Stimulated activated CD4-positive, alpha-beta T cell treated with anti-CD3 and anti-CD28 coated beads, Interleukin-4, amount 100 ng/mL, for 24 hours (primary cell): ENCODE data around the gene SUOX.
"Not testable (repeated sequence)": the region's sequence is repeated elsewhere in the genome, so short reads cannot be mapped to it uniquely, and the experiment has no call there.

Experiments
- DNase-seq: peaks from one replicate; pipeline ENCODE4 v3.0.0-alpha.2; 2020

Gene SUOX

DNA sequence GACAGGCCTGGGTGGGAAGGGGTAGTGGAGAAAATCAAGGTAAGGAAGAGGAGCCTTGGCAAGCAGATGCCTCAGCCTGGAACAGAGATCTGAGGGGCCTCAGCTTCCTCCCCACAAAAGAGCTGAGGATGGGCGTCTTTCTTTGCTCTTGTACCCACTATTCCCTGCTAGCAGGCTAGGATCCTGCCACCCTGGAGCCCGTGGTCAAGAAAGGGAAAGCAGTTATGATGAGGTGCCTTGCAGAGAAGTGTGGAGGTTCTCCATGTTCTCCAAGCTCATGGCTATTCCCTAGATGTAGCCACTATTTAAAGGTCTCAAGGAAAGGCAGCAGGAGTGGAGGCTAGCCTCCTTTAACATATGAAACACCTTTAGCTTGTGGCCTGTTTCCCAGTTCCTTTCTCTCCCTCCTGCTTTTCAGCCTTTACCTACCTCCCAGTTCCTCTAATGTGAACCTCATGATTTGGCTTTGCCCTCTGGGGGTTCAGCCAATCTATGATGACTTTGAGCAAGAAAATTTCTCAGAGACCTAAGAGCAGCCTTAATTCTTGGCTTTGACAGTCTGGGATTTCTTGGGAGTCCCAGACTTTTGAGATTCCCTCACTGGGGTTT is 24.9 kb downstream of the SUOX start:
- DNase-seq = no peak

DNA sequence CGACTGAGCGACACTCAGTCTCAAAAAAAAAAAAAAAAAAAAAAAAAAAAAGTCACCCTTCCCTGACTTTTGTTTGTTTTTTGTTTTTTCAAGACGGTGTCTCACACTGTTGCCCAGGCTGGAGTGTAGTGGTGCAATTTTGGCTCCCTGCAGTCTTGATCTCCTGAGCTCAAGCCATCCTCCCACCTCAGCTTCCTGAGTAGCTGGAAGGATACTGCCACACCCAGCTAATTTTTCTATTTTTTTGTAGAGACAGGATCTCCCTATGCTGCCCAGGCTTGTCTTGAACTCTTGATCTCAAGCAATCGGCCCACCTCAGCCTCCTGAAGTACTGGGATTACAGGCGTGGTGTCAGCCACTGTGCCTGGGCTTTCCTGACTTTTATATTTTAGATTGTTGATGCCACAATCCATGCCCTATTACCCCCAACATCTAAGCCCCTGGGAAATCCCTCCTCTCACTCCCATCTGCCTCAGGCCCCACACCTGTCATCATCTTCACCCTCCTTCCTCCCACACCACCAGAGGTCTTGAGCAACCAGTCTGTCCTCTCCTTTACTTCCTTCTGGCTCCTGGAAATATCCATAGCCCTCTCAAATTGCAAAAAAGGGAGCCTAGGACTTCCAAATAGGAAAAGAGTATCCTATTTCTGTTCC is 31.6 kb downstream of the SUOX start:
- no peak for DNase-seq

DNA sequence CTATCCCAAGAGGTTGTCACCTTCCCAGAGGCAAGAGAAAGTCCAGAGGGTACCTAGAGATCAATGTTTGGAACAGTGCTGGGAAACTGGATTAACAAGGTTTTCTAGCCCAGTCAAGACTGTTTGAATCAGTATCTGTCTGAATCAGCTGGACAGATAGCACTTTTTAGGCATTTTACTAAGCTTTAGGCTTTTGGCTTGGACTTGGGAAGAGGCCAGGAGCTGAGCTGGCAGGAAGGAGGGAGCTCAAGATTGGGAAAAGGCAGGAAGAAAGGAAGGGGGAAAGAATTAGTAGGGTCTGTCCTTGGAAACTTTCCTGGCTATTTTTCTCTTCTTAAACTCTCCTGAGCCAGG is 32.1 kb downstream of the SUOX start:
- DNase-seq = no peak

DNA sequence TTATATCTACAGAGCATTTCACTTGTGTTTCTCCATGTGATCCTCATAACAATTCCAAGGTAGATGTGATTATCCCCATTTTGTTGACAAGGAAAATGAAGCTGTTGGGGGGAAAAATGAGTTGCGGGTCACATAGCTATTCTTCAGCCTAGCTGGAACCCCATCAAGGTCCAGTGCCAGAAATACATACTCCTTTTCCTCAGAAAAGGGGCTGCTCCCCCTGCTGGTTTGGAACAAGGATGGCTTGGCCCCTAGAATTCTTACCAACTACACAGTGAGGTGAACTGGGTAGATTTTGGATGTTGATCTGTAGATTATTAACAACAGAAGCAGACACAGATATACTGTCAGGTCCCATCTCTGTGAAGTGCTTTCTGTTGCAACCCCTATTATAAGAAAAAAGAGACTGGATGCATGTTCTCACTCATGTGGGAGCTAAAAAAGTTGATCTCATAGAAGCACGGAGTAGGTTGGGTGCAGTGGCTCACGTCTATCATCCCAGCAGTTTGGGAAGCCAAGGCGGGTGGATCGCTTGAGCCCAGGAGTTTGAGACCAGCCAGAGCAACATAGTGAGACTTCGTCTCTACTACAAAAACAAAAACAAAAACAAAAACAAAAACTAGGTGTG is 32.7 kb downstream of the SUOX start:
- DNase-seq = peak; percentile 51

DNA sequence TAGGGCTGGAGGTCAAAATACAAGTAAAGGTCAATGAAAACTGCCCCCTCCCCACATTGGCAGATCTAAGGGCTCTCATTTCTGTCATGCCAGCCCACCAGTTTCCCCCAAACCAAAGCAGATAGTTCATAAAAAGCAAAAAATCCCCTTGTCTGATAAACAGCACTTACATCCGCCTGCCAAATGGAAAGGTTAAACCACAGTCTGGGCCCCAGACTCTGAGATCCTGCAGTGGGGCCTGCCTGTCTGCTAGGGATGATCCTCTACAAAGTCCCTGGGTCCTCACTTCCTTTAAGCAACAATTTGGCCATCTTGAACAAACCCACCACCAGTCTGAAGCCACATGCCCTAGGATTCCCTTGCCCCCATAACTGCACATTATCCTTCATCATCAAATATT is 34.9 kb downstream of the SUOX start:
- no peak for DNase-seq

DNA sequence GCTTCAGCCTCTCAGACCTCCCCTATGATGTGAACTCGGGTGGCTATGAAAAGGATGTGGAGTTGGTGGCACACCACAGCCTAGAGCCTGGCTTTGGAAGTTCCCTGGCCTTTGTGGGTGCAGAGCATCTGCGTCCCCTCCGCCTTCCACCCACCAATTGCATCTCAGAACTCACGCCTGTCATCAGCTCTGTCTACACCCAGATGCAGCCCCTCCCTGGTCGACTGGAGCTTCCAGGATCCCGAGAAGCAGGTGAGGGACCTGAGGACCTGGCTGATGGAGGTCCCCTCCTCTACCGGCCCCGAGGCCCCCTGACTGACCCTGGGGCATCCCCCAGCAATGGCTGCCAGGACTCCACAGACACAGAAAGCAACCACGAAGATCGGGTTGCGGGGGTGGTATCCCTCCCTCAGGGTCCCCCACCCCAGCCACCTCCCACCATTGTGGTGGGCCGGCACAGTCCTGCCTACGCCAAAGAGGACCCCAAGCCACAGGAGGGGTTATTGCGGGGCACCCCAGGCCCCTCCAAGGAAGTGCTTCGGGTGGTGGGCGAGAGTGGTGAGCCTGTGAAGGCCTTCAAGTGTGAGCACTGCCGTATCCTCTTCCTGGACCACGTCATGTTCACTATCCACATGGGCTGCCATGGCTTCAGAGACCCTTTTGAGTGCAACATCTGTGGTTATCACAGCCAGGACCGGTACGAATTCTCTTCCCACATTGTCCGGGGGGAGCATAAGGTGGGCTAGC is 37.7 kb downstream of the SUOX start:
- no peak for DNase-seq

DNA sequence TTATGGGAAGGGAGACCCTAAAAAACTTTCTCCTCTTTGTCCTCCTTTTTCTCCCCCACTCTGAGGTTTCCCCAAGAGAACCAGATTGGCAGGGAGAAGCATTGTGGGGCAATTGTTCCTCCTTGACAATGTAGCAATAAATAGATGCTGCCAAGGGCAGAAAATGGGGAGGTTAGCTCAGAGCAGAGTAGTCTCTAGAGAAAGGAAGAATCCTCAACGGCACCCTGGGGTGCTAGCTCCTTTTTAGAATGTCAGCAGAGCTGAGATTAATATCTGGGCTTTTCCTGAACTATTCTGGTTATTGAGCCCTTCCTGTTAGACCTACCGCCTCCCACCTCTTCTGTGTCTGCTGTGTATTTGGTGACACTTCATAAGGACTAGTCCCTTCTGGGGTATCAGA is 40.1 kb downstream of the SUOX start:
- no peak for DNase-seq

DNA sequence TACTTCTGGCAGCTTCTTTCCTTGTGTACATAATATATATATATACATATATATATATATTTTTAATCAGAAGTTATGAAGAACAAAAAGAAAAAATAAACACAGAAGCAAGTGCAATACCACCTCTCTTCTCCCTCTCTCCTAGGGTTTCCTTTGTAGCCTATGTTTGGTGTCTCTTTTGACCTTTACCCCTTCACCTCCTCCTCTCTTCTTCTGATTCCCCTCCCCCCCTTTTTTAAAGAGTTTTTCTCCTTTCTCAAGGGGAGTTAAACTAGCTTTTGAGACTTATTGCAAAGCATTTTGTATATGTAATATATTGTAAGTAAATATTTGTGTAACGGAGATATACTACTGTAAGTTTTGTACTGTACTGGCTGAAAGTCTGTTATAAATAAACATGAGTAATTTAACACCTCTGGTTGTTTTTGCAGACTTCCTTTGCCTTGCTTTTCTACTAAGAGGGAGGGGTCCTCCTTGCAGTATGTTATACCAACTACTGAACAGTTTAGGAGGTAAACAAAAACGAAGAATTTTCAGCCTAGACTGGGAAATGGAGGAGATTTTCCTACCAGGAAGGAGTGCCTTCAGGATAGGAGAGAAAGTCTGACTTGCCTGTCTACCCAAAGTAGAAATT is 41.1 kb downstream of the SUOX start:
- DNase-seq = no peak

DNA sequence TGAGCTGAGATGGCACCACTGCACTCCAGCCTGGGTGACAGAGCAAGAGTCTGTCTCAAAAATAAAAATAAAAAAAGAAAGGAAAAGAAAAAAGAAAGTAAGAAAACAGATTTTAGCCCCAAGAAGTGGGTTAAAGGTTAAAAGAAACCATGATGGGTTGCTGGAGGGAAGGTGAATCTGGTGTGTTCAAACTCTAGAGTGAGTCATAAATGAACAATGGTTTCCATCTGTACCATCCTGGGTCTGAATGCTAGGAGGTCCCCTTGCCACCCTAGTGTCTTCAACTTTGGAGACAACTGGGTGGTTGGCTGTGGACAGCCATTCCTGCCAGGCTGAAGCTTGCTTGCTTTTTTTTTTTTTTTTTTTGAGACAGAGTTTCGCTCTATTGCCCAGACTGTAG is 43.1 kb downstream of the SUOX start:
- DNase-seq = peak; percentile 35

DNA sequence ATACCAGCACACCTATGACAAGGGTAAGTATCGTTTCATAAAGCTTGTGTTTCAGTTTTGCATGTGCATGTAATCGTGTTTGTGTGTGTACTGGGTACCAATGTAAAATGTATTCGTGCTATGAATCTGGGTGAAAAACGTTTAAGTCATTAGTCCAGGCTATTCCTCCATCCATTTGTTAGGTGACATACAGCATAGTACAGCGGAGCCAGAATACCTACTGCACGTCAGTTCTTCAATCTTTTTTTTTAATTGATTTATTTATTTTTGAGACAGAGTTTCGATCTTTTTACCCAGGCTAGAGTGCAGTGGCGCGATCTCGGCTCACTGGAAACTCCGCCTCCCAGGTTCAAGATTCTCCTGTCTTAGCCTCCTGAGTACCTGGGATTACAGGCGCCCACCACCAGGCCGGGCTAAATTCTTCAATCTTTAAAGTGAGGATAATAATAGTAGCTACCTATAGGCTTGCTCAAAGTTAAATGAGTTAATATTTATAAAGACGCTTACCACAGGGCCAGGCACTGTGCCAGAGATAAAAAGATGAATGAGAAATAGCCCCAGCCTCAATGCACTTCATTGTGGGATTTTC is 44.0 kb downstream of the SUOX start:
- no peak for DNase-seq

DNA sequence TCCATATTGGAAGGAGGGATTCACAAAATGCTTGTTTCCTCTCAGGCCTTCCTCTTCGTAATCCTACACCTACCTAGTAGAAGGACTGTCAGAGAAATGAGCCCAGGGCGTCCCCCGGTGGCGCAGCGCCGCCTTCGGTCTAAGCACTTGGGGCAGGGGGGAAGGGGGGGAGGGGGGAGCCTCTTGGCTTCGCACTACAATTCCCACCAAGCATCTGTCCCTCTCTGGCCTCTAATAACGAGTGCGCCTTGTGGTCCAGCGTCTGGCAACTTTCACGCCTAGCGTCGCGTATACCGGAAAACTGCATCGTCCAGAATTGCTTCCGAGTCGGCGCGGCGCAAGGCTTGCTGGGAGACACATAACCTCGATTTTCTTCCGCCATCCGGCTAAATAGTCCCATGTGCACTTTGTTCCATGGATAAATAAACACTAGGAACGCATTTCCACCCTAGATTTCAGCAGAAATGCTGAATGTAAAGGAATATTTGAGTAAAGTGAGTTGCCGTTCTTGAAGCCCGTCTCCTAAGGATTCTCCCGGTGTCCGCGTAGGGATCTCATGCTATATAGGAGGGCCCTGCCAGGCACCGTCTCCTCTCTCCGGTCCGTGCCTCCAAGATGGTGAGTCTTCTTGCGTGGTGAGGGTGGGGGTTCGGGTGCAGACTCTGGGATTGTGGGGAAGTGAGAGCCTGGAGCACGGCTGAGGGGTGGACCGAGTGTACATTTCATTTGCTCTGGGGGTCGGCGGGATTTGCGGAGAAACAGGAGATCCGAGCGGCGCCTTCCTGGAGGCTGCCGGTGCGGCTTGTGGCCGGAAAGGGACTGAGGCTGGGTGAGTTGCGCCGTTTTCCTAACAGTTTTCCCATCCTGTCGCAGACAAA is 44.7 kb downstream of the SUOX start, which contains the start of gene RPS26:
RPS26 (plus strand) TSS at position 367 of the 878 bp plus-strand sequence; CDS start at position 616, 249 bp downstream.
- DNase-seq = peak; percentile 93

DNA sequence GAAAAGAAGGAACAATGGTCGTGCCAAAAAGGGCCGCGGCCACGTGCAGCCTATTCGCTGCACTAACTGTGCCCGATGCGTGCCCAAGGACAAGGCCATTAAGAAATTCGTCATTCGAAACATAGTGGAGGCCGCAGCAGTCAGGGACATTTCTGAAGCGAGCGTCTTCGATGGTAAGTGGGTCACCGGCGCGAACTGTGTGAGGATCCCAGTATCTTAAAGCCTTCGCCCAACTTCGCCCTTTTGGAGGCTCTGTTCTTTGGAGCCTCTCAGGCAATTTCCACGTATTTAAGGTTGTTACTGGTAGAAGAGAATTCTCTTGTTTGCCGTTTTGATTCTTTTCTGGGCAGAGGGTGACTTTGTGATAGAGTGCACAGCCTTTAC is 45.3 kb downstream of the SUOX start:
- DNase-seq = not testable (repeated sequence)

DNA sequence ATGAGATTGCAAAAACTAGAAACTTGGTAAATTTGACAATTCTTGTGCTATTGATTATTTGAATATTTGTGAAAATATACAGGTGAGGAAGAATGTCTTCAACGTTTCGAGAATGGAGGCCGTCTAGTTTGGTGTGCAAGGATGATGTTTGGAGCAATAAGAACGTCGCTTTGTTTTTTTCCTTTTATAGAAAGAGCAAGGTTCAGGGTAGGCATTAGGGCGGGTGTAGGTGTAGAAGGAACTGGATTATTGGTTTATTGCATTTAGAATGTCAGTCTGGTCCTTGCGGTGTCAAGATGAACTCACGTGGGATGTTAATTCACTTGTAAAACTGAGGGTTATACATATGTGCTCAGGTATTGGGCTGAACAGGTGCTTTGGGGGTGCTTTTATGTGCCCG is 45.8 kb downstream of the SUOX start:
- DNase-seq = no peak

DNA sequence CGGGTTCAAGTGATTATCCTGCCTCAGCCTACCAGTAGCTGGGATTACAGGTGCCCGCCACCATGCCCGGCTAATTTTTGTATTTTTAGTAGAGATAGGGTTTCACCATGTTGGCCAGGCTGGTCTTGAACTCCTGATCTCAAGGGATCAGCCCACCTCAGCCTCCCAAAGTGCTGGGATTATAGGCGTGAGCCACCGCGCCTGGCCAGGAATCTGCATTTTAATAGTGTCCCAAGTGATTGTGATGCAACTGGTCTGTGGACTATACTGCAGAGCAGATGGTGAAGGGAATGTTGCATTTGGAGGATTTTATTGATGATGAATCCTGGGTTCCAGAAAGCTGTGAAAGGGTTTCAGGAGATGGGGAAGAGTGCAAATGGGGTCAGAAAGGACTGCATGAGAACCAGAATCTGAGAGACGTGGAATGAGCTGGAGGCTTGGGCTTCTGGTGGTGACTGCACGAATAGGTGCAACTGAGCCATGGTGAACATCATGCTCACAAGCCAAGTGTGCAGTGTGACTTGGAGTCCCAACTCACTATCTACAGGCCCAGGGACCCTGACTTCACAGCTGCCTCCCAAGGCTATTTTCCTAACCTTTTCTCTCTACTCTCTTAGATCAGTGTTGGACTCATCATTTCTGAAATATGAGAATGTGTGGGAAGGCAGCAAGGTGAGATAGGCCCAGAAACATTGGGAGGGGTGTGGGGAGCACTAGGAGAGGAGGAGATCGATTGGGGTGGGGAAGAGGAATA is 49.1 kb downstream of the SUOX start:
- no peak for DNase-seq

DNA sequence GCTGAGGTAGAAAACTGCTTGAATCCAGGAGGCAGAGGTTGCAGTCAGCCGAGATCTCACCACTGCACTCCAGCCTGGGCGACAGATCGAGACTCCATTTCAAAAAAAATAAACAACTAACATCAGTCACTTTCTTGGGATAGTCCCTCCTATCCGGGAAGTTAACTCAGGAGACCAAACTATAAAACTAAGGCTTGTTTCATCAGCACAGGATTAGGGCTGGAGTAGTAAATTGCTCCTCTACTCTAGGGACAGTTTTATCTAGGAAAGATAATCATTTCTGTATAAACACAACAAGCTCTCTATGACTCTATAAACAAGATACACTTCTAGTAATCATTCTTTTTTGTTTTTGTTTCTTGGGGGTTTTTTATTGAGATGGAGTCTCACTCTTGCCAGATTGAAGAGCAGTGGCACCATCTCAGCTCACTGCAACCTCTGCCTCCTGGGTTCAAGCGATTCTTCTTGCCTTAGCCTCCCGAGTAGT is 56.4 kb downstream of the SUOX start:
- DNase-seq = no peak
